NCI-H1092 (cell line): ENCODE data around the gene CAMTA1.
A peak's percentile ranks its signal among the peaks of the same experiment; 100 is the strongest.

Experiments used
- DNase-seq: peaks from one replicate; lab custom pipeline; 2025; lab: John Stamatoyannopoulos, UW

CAMTA1 gene

GRCh38 chr1:6958407-6959030 is 173.3 kb downstream of the CAMTA1 start:
- DNase-seq = no peak

- no peak for DNase-seq
Measured at GRCh38 chr1:6959491-6959890, 174.2 kb downstream of the CAMTA1 start.

GRCh38 chr1:6960291-6960811 is 175.1 kb downstream of the CAMTA1 start:
- peak; percentile 40 for DNase-seq

GRCh38 chr1:6960860-6961259 is 175.6 kb downstream of the CAMTA1 start:
- DNase-seq = no peak

- no peak for DNase-seq
Measured at GRCh38 chr1:6961289-6961688, 176.0 kb downstream of the CAMTA1 start.

GRCh38 chr1:6961905-6962477 is 176.7 kb downstream of the CAMTA1 start:
- no peak for DNase-seq

- no peak for DNase-seq
Measured at GRCh38 chr1:6962478-6962995, 177.3 kb downstream of the CAMTA1 start.

- DNase-seq = no peak
Measured at GRCh38 chr1:6962996-6963911, 178.0 kb downstream of the CAMTA1 start.

GRCh38 chr1:6963912-6964307 is 178.7 kb downstream of the CAMTA1 start:
- no peak for DNase-seq

GRCh38 chr1:6965083-6965934 is 180.1 kb downstream of the CAMTA1 start:
- no peak for DNase-seq

- no peak for DNase-seq
Measured at GRCh38 chr1:6965935-6966241, 180.6 kb downstream of the CAMTA1 start.

- no peak for DNase-seq
Measured at GRCh38 chr1:6966326-6966725, 181.1 kb downstream of the CAMTA1 start.

GRCh38 chr1:6967431-6968111 is 182.3 kb downstream of the CAMTA1 start:
- no peak for DNase-seq

- no peak for DNase-seq
Measured at GRCh38 chr1:6969106-6969505, 183.9 kb downstream of the CAMTA1 start.

GRCh38 chr1:6969762-6970161 is 184.5 kb downstream of the CAMTA1 start:
- DNase-seq = no peak

- DNase-seq = no peak
Measured at GRCh38 chr1:6970221-6970620, 185.0 kb downstream of the CAMTA1 start.

- no peak for DNase-seq
Measured at GRCh38 chr1:6971048-6971447, 185.8 kb downstream of the CAMTA1 start.

GRCh38 chr1:6971699-6972098 is 186.4 kb downstream of the CAMTA1 start:
- DNase-seq = no peak

GRCh38 chr1:6972399-6972798 is 187.1 kb downstream of the CAMTA1 start:
- DNase-seq = no peak

- DNase-seq = no peak
Measured at GRCh38 chr1:6975331-6976043, 190.2 kb downstream of the CAMTA1 start.

GRCh38 chr1:6976044-6976375 is 190.8 kb downstream of the CAMTA1 start:
- no peak for DNase-seq
